ENCODE data around the gene ADH5. TPM values are rescaled to one million over a fixed set of nuclear protein-coding genes. Genes with fewer than 3 reads are reported as not detected.

ADH5 gene
- 183 TPM for polyA plus RNA-seq
- long read RNA-seq, donor 1, transcript ADH5-208 (6 exons, 1,909 nt): minor isoform, 5 of 69 reads
- long read RNA-seq, donor 1, transcript ADH5-201 (9 exons, 2,615 nt): major isoform, 26 of 69 reads
- long read RNA-seq, donor 1, partial matches to known transcripts: 37 of 69 reads
- long read RNA-seq, donor 1, other reads (novel, unspliced or antisense): 0 of 69 reads
- long read RNA-seq, donor 2, transcript ADH5-201 (9 exons, 2,615 nt): major isoform, 48 of 210 reads
- long read RNA-seq, donor 2, partial matches to known transcripts: 150 of 210 reads
- long read RNA-seq, donor 2, other reads (novel, unspliced or antisense): 7 of 210 reads
- long read RNA-seq, donor 3, transcript ADH5-201 (9 exons, 2,615 nt): major isoform, 76 of 184 reads
- long read RNA-seq, donor 3, partial matches to known transcripts: 105 of 184 reads
- long read RNA-seq, donor 3, other reads (novel, unspliced or antisense): 0 of 184 reads
- long read RNA-seq, donor 4, transcript ADH5-201 (9 exons, 2,615 nt): major isoform, 6 of 18 reads
- long read RNA-seq, donor 4, partial matches to known transcripts: 12 of 18 reads
- long read RNA-seq, donor 4, other reads (novel, unspliced or antisense): 0 of 18 reads
- long read RNA-seq, donor 5, transcript ADH5-201 (9 exons, 2,615 nt): major isoform, 33 of 100 reads
- long read RNA-seq, donor 5, partial matches to known transcripts: 65 of 100 reads
- long read RNA-seq, donor 5, other reads (novel, unspliced or antisense): 0 of 100 reads
- long read RNA-seq, donor 6, transcript ADH5-201 (9 exons, 2,615 nt): major isoform, 45 of 130 reads
- long read RNA-seq, donor 6, partial matches to known transcripts: 83 of 130 reads
- long read RNA-seq, donor 6, other reads (novel, unspliced or antisense): 0 of 130 reads
- long read RNA-seq, donor 7, transcript ADH5-201 (9 exons, 2,615 nt): major isoform, 25 of 70 reads
- long read RNA-seq, donor 7, partial matches to known transcripts: 40 of 70 reads
- long read RNA-seq, donor 7, other reads (novel, unspliced or antisense): 0 of 70 reads
- long read RNA-seq, donor 8, transcript ADH5-208 (6 exons, 1,909 nt): minor isoform, 5 of 199 reads
- long read RNA-seq, donor 8, transcript ADH5-201 (9 exons, 2,615 nt): major isoform, 47 of 199 reads
- long read RNA-seq, donor 8, partial matches to known transcripts: 138 of 199 reads
- long read RNA-seq, donor 8, other reads (novel, unspliced or antisense): 7 of 199 reads
- long read RNA-seq, donor 9, transcript ADH5-201 (9 exons, 2,615 nt): major isoform, 75 of 212 reads
- long read RNA-seq, donor 9, partial matches to known transcripts: 119 of 212 reads
- long read RNA-seq, donor 9, other reads (novel, unspliced or antisense): 13 of 212 reads
- long read RNA-seq, donor 10, transcript ADH5-201 (9 exons, 2,615 nt): major isoform, 67 of 172 reads
- long read RNA-seq, donor 10, partial matches to known transcripts: 95 of 172 reads
- long read RNA-seq, donor 10, other reads (novel, unspliced or antisense): 6 of 172 reads
- long read RNA-seq, donor 11, transcript ADH5-201 (9 exons, 2,615 nt): major isoform, 42 of 116 reads
- long read RNA-seq, donor 11, partial matches to known transcripts: 73 of 116 reads
- long read RNA-seq, donor 11, other reads (novel, unspliced or antisense): 0 of 116 reads

DNA sequence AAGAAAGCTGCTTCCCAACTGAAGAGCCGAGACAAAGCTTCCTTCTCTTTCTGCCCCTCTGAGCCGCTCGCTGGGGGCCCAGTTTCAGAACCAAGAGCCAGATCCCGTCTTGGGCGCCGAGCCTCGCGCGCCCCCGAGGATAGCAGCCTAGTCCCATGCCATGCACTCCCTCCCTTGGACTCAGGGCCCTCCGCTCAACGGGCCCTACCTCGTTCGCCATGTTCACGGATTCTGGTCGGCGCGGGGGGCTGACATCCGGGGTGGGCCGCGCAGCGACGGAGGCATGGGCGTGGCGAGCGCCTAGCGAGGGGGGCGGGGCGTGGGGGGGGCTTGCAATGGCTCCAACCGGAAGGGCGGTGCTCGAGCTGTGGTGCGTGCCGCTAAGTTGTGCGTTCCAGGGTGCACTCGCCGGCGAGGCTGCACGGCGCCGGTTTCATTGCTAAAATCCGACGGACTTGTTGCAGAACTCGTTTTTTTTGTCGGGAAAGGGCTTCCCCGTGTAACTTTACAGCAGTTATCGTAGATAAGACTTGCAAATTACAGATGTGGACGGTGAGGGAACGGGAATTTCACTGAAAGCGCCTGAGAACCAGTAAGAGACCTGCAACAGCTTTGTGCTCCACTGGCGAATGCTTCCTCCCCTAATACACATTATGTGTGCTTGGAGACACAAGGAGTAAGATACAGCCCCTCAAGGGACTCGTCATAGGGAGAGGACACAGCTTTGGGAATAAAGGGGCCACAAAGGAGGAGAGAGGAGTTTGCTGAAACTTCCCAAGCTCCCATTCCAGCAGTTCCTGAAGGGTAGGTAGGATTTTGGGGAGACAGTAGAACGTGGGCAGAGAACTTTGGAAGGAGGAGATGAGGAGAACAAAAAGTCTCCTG is at the start of gene ADH5:
ADH5 (minus strand) TSS at position 308 of the 885 bp plus-strand sequence; CDS start at position 220, 88 bp downstream.
- WGBS (ENCODE audit: insufficient coverage, low lambda C conversion rate): no CpG with 5 or more reads among the region's 53 CpGs
- Histone ChIP-seq H3K9me3 (ENCODE audit: control insufficient read depth, low read depth, low read length) (no peaks in the 10 kb centered on the region), H3K27me3 (ENCODE audit: control insufficient read depth, insufficient read depth, low read length) (no peaks in the 10 kb centered on the region), H3K4me3 (ENCODE audit: low read length) (peak within 1 kb of the TSS; percentile 80), H3K36me3 (ENCODE audit: control insufficient read depth, insufficient read depth, low read length) (peaks cover 17% of the 10 kb centered on the region), H3K4me1 (ENCODE audit: control insufficient read depth, insufficient read depth, low read length) (peaks cover 13% of the 10 kb centered on the region), H3K27ac (ENCODE audit: low read length) (peak within 1 kb of the TSS; percentile 95)
- peak; percentile 84 to 93 for DNase-seq

DNA sequence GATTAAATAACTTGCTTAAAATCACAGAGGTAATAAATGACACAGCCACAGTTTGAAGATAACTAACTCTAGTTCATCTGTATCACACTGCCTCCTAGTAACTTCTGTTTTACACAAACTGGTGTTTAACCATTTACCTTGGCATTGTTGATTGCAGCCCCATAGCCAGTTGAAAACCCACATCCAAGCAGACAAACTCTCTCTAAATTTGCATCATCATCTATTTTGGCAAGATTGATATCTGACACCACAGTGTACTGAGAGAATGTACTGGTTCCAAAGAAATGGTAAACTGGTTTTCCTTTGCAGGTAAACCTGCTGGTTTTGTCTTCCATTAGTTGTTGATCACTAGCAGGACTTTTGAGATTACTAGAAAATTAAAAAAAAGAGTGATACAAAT is 47.7 kb upstream of the ADH5 start:
- Histone ChIP-seq H3K4me3 (ENCODE audit: low read length) (no peak overlapping the region), H3K27me3 (ENCODE audit: control insufficient read depth, insufficient read depth, low read length) (no peaks in the 10 kb centered on the region), H3K27ac (ENCODE audit: low read length) (no peak overlapping the region), H3K9me3 (ENCODE audit: control insufficient read depth, low read depth, low read length) (no peaks in the 10 kb centered on the region), H3K36me3 (ENCODE audit: control insufficient read depth, insufficient read depth, low read length) (no peaks in the 10 kb centered on the region), H3K4me1 (ENCODE audit: control insufficient read depth, insufficient read depth, low read length) (no peaks in the 10 kb centered on the region)
- no peak for DNase-seq

- no peak overlapping the region for H3K27ac ChIP-seq (ENCODE audit: low read length)
- H3K9me3 ChIP-seq (ENCODE audit: control insufficient read depth, low read depth, low read length): no peaks in the 10 kb centered on the region
- DNase-seq: no peak
- no peak overlapping the region for H3K4me3 ChIP-seq (ENCODE audit: low read length)
- H3K27me3 ChIP-seq (ENCODE audit: control insufficient read depth, insufficient read depth, low read length): no peaks in the 10 kb centered on the region
- H3K36me3 ChIP-seq (ENCODE audit: control insufficient read depth, insufficient read depth, low read length): no peaks in the 10 kb centered on the region
- no peaks in the 10 kb centered on the region for H3K4me1 ChIP-seq (ENCODE audit: control insufficient read depth, insufficient read depth, low read length)
- WGBS (ENCODE audit: insufficient coverage, low lambda C conversion rate): 100% methylated on average over 1 of the region's 3 CpGs
These were observed 47.1 kb upstream of the ADH5 start for GRCh38 chr4:99135541-99136162.

DNA sequence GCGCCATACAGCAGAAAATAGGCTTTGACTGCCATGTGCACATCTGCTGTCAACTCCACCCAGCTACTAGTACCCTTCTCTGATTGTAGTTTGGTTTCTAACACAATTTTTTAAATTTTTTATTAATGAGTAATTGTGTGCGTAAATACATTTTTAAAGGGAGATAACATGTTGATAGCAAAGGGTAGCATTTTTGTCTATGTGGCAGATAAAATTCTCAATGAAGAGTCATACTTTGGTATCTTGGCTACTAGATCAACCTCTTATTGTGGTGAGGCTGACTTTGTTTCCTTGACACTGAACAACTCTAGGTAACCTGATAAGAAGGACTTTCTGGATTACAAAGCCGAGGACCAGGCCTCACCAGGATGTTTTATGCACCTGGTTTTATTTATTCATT is 46.0 kb upstream of the ADH5 start:
- Histone ChIP-seq H3K4me1 (ENCODE audit: control insufficient read depth, insufficient read depth, low read length) (no peaks in the 10 kb centered on the region), H3K4me3 (ENCODE audit: low read length) (no peak overlapping the region), H3K27ac (ENCODE audit: low read length) (no peak overlapping the region), H3K9me3 (ENCODE audit: control insufficient read depth, low read depth, low read length) (no peaks in the 10 kb centered on the region), H3K27me3 (ENCODE audit: control insufficient read depth, insufficient read depth, low read length) (no peaks in the 10 kb centered on the region), H3K36me3 (ENCODE audit: control insufficient read depth, insufficient read depth, low read length) (no peaks in the 10 kb centered on the region)
- DNase-seq: no peak
- no CpG with 5 or more reads among the region's 3 CpGs for WGBS (ENCODE audit: insufficient coverage, low lambda C conversion rate)

- Histone ChIP-seq H3K9me3 (ENCODE audit: control insufficient read depth, low read depth, low read length) (no peaks in the 10 kb centered on the region), H3K4me1 (ENCODE audit: control insufficient read depth, insufficient read depth, low read length) (no peaks in the 10 kb centered on the region), H3K27me3 (ENCODE audit: control insufficient read depth, insufficient read depth, low read length) (no peaks in the 10 kb centered on the region), H3K27ac (ENCODE audit: low read length) (no peak overlapping the region), H3K4me3 (ENCODE audit: low read length) (no peak overlapping the region), H3K36me3 (ENCODE audit: control insufficient read depth, insufficient read depth, low read length) (no peaks in the 10 kb centered on the region)
- no CpG with 5 or more reads among the region's 2 CpGs for WGBS (ENCODE audit: insufficient coverage, low lambda C conversion rate)
- no peak for DNase-seq
These were observed 42.8 kb upstream of the ADH5 start for GRCh38 chr4:99131378-99131777.

DNA sequence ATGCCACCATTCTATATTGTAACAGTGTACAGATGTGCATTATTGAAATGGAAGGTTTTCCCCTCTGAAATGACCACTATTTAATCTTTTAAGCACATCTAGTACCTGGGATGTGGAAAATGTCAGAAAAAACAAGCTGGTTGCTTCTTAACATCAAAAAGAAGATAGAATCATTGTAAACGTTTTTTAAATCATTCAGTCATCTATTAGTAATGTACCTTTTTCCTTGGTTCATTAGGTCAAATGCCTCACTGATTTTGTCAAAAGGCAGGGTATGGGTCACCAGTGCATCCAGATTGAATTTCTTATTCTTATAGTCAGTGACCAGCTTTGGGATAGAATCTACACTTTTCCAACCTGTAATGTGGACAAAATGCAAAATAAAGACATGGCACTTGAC is 37.8 kb upstream of the ADH5 start:
- no peak overlapping the region for H3K4me3 ChIP-seq (ENCODE audit: low read length)
- H3K27me3 ChIP-seq (ENCODE audit: control insufficient read depth, insufficient read depth, low read length): no peaks in the 10 kb centered on the region
- H3K36me3 ChIP-seq (ENCODE audit: control insufficient read depth, insufficient read depth, low read length): peaks cover 2% of the 10 kb centered on the region
- no peaks in the 10 kb centered on the region for H3K9me3 ChIP-seq (ENCODE audit: control insufficient read depth, low read depth, low read length)
- DNase-seq: no peak
- WGBS (ENCODE audit: insufficient coverage, low lambda C conversion rate): no CpG with 5 or more reads among the region's 1 CpG
- no peaks in the 10 kb centered on the region for H3K4me1 ChIP-seq (ENCODE audit: control insufficient read depth, insufficient read depth, low read length)
- no peak overlapping the region for H3K27ac ChIP-seq (ENCODE audit: low read length)

GRCh38 chr4:99121008-99121407 is 32.4 kb upstream of the ADH5 start:
- Histone ChIP-seq H3K4me1 (ENCODE audit: control insufficient read depth, insufficient read depth, low read length) (peaks cover 3% of the 10 kb centered on the region), H3K9me3 (ENCODE audit: control insufficient read depth, low read depth, low read length) (peaks cover 4% of the 10 kb centered on the region), H3K4me3 (ENCODE audit: low read length) (no peak overlapping the region), H3K36me3 (ENCODE audit: control insufficient read depth, insufficient read depth, low read length) (peaks cover 2% of the 10 kb centered on the region), H3K27ac (ENCODE audit: low read length) (no peak overlapping the region), H3K27me3 (ENCODE audit: control insufficient read depth, insufficient read depth, low read length) (no peaks in the 10 kb centered on the region)
- DNase-seq: no peak
- WGBS (ENCODE audit: insufficient coverage, low lambda C conversion rate): 88% methylated on average over 4 of the region's 4 CpGs

- H3K36me3 ChIP-seq (ENCODE audit: control insufficient read depth, insufficient read depth, low read length): peaks cover 2% of the 10 kb centered on the region
- no peak for DNase-seq
- WGBS (ENCODE audit: insufficient coverage, low lambda C conversion rate): no CpG with 5 or more reads among the region's 5 CpGs
- peaks cover 3% of the 10 kb centered on the region for H3K4me1 ChIP-seq (ENCODE audit: control insufficient read depth, insufficient read depth, low read length)
- H3K27me3 ChIP-seq (ENCODE audit: control insufficient read depth, insufficient read depth, low read length): no peaks in the 10 kb centered on the region
- no peak overlapping the region for H3K4me3 ChIP-seq (ENCODE audit: low read length)
- H3K27ac ChIP-seq (ENCODE audit: low read length): no peak overlapping the region
- H3K9me3 ChIP-seq (ENCODE audit: control insufficient read depth, low read depth, low read length): peaks cover 4% of the 10 kb centered on the region
These were observed 31.9 kb upstream of the ADH5 start for GRCh38 chr4:99120501-99120900.
